Stomach smooth muscle (tissue), 2 donors: ENCODE data around the gene SPTBN1.

ENCODE experiments used
- H3K27ac ChIP-seq: one replicate; pipeline ENCODE4 v1.7.0; 2013; ENCODE audit warnings: mild to moderate bottlenecking, low read length, inconsistent platforms
- H3K27me3 ChIP-seq, 2 donors: one replicate each; pipeline ENCODE4 v1.7.0; 2013; ENCODE audit warnings: low read length in 2 of 2; ENCODE audit not compliant: insufficient read depth in 2 of 2, control insufficient read depth in 1 of 2
- H3K36me3 ChIP-seq, 2 donors: one replicate each; pipeline ENCODE4 v1.7.0; 2013; ENCODE audit warnings: low read length in 2 of 2; ENCODE audit not compliant: control insufficient read depth in 2 of 2, insufficient read depth in 2 of 2
- H3K4me1 ChIP-seq: one replicate; pipeline ENCODE4 v1.7.0; 2013; ENCODE audit warnings: low read length; ENCODE audit not compliant: control insufficient read depth, insufficient read depth
- H3K4me3 ChIP-seq, 2 donors: one replicate each; pipeline ENCODE4 v1.7.0; 2013; ENCODE audit warnings: low read length in 2 of 2
- H3K9ac ChIP-seq, 2 donors: one replicate each; pipeline ENCODE4 v1.7.0; 2013; ENCODE audit warnings: low read length in 2 of 2, mild to moderate bottlenecking in 1 of 2
- H3K9me3 ChIP-seq, 2 donors: one replicate each; pipeline ENCODE4 v1.7.0; 2013; ENCODE audit warnings: low read length in 2 of 2; ENCODE audit not compliant: control insufficient read depth in 2 of 2
- donor health status: healthy.
- donor health status: Pancreatic carcinoma.

Gene SPTBN1

GRCh38 chr2:54624591-54625071 lies 168.5 kb downstream of the SPTBN1 start:
- Histone ChIP-seq H3K4me3 (no peak overlapping the region), H3K27ac (peak overlapping the region; percentile 24), H3K27me3 (no peaks in the 10 kb centered on the region), H3K4me1 (peaks cover 7% of the 10 kb centered on the region), H3K9ac (peak overlapping the region in 1 of 2 donors; percentile 55), H3K9me3 (no peaks in the 10 kb centered on the region), H3K36me3 (peaks cover 62 to 66% of the 10 kb centered on the region in 2 donors)

DNA sequence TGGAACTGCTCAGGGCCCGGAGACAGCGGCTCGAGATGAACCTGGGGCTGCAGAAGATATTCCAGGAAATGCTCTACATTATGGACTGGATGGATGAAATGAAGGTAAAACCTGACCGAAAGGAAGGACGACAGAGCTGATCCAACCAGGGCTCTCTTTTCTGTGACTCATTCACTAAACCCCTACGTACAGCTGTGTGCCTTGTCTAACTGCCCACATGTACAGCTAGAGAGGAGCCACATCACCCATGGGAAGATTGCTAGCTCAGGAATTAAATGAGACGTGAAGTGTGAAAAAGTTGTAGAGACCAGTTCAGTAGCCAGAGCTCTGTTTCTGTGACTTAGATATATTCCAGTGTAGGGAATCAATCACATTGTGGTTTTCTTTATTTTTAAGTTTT lies 170.0 kb downstream of the SPTBN1 start:
- no peaks in the 10 kb centered on the region for H3K9me3 ChIP-seq
- no peak overlapping the region for H3K9ac ChIP-seq
- H3K27me3 ChIP-seq: no peaks in the 10 kb centered on the region
- peaks cover 8% of the 10 kb centered on the region for H3K4me1 ChIP-seq
- no peak overlapping the region for H3K4me3 ChIP-seq
- peaks cover 74% of the 10 kb centered on the region in 2 donors for H3K36me3 ChIP-seq
- H3K27ac ChIP-seq: peak overlapping the region; percentile 11

- Histone ChIP-seq H3K36me3 (peaks cover 74% of the 10 kb centered on the region in 2 donors), H3K9ac (no peak overlapping the region), H3K27ac (no peak overlapping the region), H3K9me3 (no peaks in the 10 kb centered on the region), H3K27me3 (no peaks in the 10 kb centered on the region), H3K4me3 (no peak overlapping the region), H3K4me1 (peaks cover 14% of the 10 kb centered on the region)
These were observed 170.8 kb downstream of the SPTBN1 start for GRCh38 chr2:54626884-54627283.

GRCh38 chr2:54627973-54628372 lies 171.8 kb downstream of the SPTBN1 start:
- Histone ChIP-seq H3K27me3 (no peaks in the 10 kb centered on the region), H3K4me1 (peaks cover 18% of the 10 kb centered on the region), H3K36me3 (peaks cover 73 to 80% of the 10 kb centered on the region in 2 donors), H3K4me3 (no peak overlapping the region), H3K9ac (no peak overlapping the region), H3K27ac (no peak overlapping the region), H3K9me3 (no peaks in the 10 kb centered on the region)

DNA sequence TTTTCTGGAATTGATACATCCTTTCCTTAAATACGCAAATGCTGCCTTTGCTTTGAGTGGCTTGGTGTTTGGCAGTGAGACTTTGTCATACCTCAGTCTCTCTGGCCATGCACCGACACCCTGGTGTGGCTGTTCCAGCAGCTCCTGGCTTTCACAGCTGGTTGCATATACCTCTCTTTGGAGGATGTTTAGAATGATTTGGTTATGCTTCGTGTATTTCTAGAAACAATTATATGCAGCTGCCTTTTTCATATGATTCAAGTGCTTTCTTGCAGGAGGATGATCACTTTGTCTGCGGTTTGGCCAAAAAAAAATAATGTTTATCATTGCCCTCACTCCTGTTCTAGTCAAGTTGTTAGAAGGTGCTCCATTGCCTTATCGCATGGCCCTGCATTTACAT lies 172.3 kb downstream of the SPTBN1 start:
- H3K4me1 ChIP-seq: peaks cover 22% of the 10 kb centered on the region
- peaks cover 72 to 76% of the 10 kb centered on the region in 2 donors for H3K36me3 ChIP-seq
- no peak overlapping the region for H3K27ac ChIP-seq

DNA sequence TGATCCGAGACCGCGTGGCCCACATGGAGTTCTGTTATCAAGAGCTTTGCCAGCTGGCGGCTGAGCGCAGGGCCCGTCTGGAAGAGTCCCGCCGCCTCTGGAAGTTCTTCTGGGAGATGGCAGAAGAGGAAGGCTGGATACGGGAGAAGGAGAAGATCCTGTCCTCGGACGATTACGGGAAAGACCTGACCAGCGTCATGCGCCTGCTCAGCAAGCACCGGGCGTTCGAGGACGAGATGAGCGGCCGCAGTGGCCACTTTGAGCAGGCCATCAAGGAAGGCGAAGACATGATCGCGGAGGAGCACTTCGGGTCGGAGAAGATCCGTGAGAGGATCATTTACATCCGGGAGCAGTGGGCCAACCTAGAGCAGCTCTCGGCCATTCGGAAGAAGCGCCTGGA lies 172.8 kb downstream of the SPTBN1 start:
- H3K36me3 ChIP-seq: peaks cover 67 to 71% of the 10 kb centered on the region in 2 donors
- H3K9ac ChIP-seq: no peak overlapping the region
- no peaks in the 10 kb centered on the region for H3K27me3 ChIP-seq
- H3K4me1 ChIP-seq: peaks cover 21% of the 10 kb centered on the region
- no peaks in the 10 kb centered on the region for H3K9me3 ChIP-seq
- no peak overlapping the region for H3K27ac ChIP-seq
- no peak overlapping the region for H3K4me3 ChIP-seq

More for the DNA sequence above, 172.3 kb downstream of the SPTBN1 start:
- Histone ChIP-seq H3K27me3 (no peaks in the 10 kb centered on the region), H3K4me3 (no peak overlapping the region), H3K9ac (no peak overlapping the region), H3K9me3 (no peaks in the 10 kb centered on the region)

DNA sequence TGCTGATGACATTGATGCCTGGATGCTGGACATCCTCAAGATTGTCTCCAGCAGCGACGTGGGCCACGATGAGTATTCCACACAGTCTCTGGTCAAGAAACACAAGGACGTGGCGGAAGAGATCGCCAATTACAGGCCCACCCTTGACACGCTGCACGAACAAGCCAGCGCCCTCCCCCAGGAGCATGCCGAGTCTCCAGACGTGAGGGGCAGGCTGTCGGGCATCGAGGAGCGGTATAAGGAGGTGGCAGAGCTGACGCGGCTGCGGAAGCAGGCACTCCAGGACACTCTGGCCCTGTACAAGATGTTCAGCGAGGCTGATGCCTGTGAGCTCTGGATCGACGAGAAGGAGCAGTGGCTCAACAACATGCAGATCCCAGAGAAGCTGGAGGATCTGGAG lies 173.3 kb downstream of the SPTBN1 start:
- peaks cover 26% of the 10 kb centered on the region for H3K4me1 ChIP-seq
- H3K4me3 ChIP-seq: no peak overlapping the region
- peaks cover 67 to 69% of the 10 kb centered on the region in 2 donors for H3K36me3 ChIP-seq
- no peak overlapping the region for H3K9ac ChIP-seq
- no peaks in the 10 kb centered on the region for H3K27me3 ChIP-seq
- H3K9me3 ChIP-seq: no peaks in the 10 kb centered on the region
- no peak overlapping the region for H3K27ac ChIP-seq

GRCh38 chr2:54629914-54630857 lies 174.1 kb downstream of the SPTBN1 start:
- Histone ChIP-seq H3K27ac (no peak overlapping the region), H3K36me3 (peaks cover 62 to 66% of the 10 kb centered on the region in 2 donors), H3K9me3 (no peaks in the 10 kb centered on the region), H3K4me1 (peaks cover 34% of the 10 kb centered on the region), H3K4me3 (no peak overlapping the region), H3K27me3 (no peaks in the 10 kb centered on the region), H3K9ac (no peak overlapping the region)

- Histone ChIP-seq H3K27ac (no peak overlapping the region), H3K36me3 (peaks cover 60 to 64% of the 10 kb centered on the region in 2 donors), H3K9ac (no peak overlapping the region), H3K4me3 (no peak overlapping the region), H3K9me3 (no peaks in the 10 kb centered on the region), H3K27me3 (no peaks in the 10 kb centered on the region), H3K4me1 (peaks cover 37% of the 10 kb centered on the region)
These were observed 174.9 kb downstream of the SPTBN1 start for GRCh38 chr2:54630858-54631497.

DNA sequence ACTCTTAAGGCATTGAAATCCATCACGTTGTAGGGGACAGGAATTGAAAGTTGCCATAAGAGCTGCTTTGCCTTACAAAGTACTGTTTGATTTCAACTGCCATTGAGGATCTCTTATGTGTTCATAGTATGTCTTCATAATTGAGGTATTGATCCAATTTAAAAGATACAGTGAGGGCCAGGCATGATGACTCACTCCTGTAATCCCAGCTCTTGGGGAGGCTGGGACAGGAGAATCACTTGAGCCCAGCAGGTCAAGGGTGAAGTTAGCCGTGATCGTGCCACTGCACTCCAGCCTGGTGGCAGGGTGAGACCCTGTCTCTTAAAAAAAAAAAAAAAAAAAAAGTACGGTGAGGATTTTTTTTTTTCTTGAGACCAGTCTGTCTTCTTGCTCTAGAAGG lies 175.6 kb downstream of the SPTBN1 start:
- no peaks in the 10 kb centered on the region for H3K9me3 ChIP-seq
- H3K27ac ChIP-seq: no peak overlapping the region
- peaks cover 43% of the 10 kb centered on the region for H3K4me1 ChIP-seq
- H3K4me3 ChIP-seq: no peak overlapping the region
- H3K36me3 ChIP-seq: peaks cover 53 to 56% of the 10 kb centered on the region in 2 donors
- H3K9ac ChIP-seq: no peak overlapping the region
- H3K27me3 ChIP-seq: no peaks in the 10 kb centered on the region
